ENCODE data around the gene GNPTG. TPM values are rescaled to one million over a fixed set of nuclear protein-coding genes. Genes with fewer than 3 reads are reported as not detected.

The GNPTG gene
- total and polyA plus RNA-seq, 2 of the 13 experiments (the other 11 are each of a cell fraction or from before 2014, with no cell fraction given) = 22.7 to 71.1 TPM

- TF ChIP-seq ZSCAN21 (CRISPR knock-in tag; IDR thresholded peaks at IDR 0.05; ENCODE audit: borderline replicate concordance) (peak; percentile 38; the same call in 1 of the 2 replicates), LCORL (IDR thresholded peaks at IDR 0.05) (no peak), LCORL (CRISPR knock-in tag; IDR thresholded peaks at IDR 0.05) (0 out of 2 replicates have a peak, but pooled peaks have one; percentile 8), SCMH1 (CRISPR knock-in tag; IDR thresholded peaks at IDR 0.05; ENCODE audit: borderline replicate concordance) (no peak), NFATC3 (CRISPR knock-in tag; IDR thresholded peaks at IDR 0.05) (no peak), CBX1 (IDR thresholded peaks at IDR 0.05; ENCODE audit: low read depth) (no peak), ZKSCAN5 (CRISPR knock-in tag; IDR thresholded peaks at IDR 0.05) (no peak), NFE2 (CRISPR knock-in tag; IDR thresholded peaks at IDR 0.05) (no peak), KLF11 (CRISPR knock-in tag; IDR thresholded peaks at IDR 0.05) (no peak), PAWR (CRISPR knock-in tag; IDR thresholded peaks at IDR 0.05; ENCODE audit: borderline replicate concordance) (no peak), ZNF720 (CRISPR knock-in tag; IDR thresholded peaks at IDR 0.05) (no peak), ZNF33A (CRISPR knock-in tag; IDR thresholded peaks at IDR 0.05; ENCODE audit: borderline replicate concordance) (no peak), ZNF737 (CRISPR knock-in tag; IDR thresholded peaks at IDR 0.05; ENCODE audit: borderline replicate concordance) (no peak), USF2 (IDR thresholded peaks at IDR 0.05; ENCODE audit: low read depth, low read length) (no peak), USF2 (CRISPR knock-in tag; IDR thresholded peaks at IDR 0.05; ENCODE audit: borderline replicate concordance) (no peak), SIX1 (CRISPR knock-in tag; IDR thresholded peaks at IDR 0.05; ENCODE audit: borderline replicate concordance) (no peak), FOXO4 (CRISPR knock-in tag; conservative IDR thresholded peaks at IDR 0.05) (no peak), SP140L (CRISPR knock-in tag; IDR thresholded peaks at IDR 0.05; ENCODE audit: borderline replicate concordance) (no peak), CSRNP1 (CRISPR knock-in tag; IDR thresholded peaks at IDR 0.05) (peak; percentile 69; the same call in 1 of the 2 replicates), NR1H2 (CRISPR knock-in tag; IDR thresholded peaks at IDR 0.05; ENCODE audit: borderline replicate concordance, low read depth) (no peak), GMEB2 (CRISPR knock-in tag; IDR thresholded peaks at IDR 0.05; ENCODE audit: low read depth) (no peak), HOXA3 (CRISPR knock-in tag; IDR thresholded peaks at IDR 0.05) (no peak; the same call in 1 of the 2 replicates)
Measured at GRCh38 chr16:1379304-1380076, 27.8 kb downstream of the GNPTG start (continued).
